ENCODE measurements around the gene PLEKHA7.

PLEKHA7 gene

DNA sequence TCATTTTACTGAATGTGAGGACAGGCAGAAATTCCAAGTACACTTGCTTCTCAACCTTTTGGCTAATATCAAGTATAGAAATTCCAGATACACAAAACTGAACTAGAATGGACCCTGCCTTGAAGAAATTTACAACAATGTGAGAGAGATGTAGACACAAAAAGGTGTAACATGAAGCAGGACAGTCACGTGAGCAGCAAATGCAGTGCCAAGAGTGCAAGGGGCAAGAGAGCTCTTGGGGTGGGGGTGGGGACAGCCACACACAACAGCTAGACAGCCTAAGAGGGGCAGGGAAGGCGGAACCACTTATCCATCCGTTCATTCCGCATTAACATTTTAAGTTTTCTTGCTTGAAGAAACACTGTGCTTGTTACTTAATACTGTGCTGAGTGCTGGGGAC, 28.9 kb downstream of the PLEKHA7 start:
- no peak overlapping the region for H3K27ac ChIP-seq
- no peaks in the 10 kb centered on the region for H3K9me3 ChIP-seq
- no peak overlapping the region for H3K4me3 ChIP-seq
- DNase-seq: no peak
- TF ChIP-seq, protein P1, sequence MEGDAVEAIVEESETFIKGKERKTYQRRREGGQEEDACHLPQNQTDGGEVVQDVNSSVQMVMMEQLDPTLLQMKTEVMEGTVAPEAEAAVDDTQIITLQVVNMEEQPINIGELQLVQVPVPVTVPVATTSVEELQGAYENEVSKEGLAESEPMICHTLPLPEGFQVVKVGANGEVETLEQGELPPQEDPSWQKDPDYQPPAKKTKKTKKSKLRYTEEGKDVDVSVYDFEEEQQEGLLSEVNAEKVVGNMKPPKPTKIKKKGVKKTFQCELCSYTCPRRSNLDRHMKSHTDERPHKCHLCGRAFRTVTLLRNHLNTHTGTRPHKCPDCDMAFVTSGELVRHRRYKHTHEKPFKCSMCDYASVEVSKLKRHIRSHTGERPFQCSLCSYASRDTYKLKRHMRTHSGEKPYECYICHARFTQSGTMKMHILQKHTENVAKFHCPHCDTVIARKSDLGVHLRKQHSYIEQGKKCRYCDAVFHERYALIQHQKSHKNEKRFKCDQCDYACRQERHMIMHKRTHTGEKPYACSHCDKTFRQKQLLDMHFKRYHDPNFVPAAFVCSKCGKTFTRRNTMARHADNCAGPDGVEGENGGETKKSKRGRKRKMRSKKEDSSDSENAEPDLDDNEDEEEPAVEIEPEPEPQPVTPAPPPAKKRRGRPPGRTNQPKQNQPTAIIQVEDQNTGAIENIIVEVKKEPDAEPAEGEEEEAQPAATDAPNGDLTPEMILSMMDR (IDR thresholded peaks at IDR 0.05): no peak
- H3K4me1 ChIP-seq: peaks cover 0 to 40% (median 12%) of the 10 kb centered on the region in 4 donors
- H3K36me3 ChIP-seq: no peaks in the 10 kb centered on the region
- H3K27me3 ChIP-seq: no peaks in the 10 kb centered on the region
- intact Hi-C loops (cut with DNase I; ENCODE audit: low total_unique reads): no loop called here

DNA sequence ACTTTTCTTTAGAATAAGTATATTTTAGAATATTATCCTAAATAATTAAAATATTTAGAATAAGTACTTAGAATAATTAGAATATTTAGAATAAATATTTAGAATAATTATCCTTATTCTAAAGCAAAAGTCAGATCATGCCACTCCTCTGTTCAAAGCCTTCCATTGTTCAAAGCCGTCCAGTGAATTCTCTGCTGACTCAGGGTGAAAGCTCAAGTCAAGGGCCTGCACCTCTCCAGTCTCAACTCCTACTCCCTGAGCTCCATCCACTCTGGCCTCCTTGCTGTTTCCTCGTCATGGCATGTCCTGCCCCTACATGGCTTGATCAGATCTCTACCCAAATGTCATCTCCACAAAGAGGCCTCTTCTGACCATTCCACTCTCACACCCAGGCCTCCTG, 30.0 kb downstream of the PLEKHA7 start:
- DNase-seq: no peak
- intact Hi-C loops (cut with DNase I; ENCODE audit: low total_unique reads): no loop called here
- Histone ChIP-seq H3K27me3 (no peaks in the 10 kb centered on the region), H3K36me3 (no peaks in the 10 kb centered on the region), H3K4me3 (no peak overlapping the region), H3K27ac (no peak overlapping the region), H3K9me3 (no peaks in the 10 kb centered on the region), H3K4me1 (peaks cover 0 to 40% (median 12%) of the 10 kb centered on the region in 4 donors)
- TF ChIP-seq, protein P1 (IDR thresholded peaks at IDR 0.05): no peak

DNA sequence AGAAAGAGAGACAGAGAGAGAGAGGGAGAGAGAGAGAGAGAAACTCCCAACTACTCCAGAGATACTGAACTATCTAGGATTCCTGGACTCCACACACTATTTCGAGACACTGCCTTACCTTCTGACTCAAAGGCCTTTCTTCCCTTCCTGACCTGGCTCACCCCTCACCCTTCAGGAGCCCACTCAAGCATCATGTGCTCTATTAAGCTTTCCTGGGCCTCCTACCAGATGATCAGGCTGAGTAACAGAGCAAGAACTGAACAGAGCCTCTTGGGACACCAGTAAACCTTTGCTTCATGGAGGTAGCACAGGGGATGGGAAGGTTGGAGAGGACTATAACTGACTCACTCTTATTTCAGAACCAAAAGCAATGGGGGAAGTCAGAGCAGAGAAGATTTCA, 31.4 kb downstream of the PLEKHA7 start:
- Histone ChIP-seq H3K27me3 (no peaks in the 10 kb centered on the region), H3K36me3 (no peaks in the 10 kb centered on the region), H3K27ac (no peak overlapping the region), H3K4me3 (no peak overlapping the region), H3K9me3 (no peaks in the 10 kb centered on the region), H3K4me1 (peaks cover 0 to 32% (median 12%) of the 10 kb centered on the region in 4 donors)
- TF ChIP-seq, protein P1 (IDR thresholded peaks at IDR 0.05): no peak
- no peak for DNase-seq
- intact Hi-C loops (cut with DNase I; ENCODE audit: low total_unique reads): no loop called here

DNA sequence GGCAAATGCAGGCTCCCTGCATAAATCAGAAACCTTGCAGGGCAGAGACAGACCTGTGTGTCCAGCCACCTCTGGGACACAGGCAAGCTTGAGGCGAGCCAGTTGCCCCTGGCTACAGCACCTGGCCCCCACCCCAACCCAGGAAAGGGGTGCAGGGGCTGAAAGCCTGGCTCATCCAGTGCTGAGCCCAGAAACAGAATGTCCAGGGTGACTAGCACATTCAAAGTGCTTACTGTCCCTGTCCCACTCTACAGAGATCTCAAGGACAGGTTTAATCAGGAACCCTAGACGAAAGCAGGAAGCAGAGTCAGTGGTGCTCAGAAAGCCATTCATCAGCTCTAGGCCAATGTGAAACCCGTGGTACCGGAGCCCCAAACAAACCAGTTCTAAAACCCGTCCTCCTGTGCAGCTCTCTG, 31.9 kb downstream of the PLEKHA7 start:
- intact Hi-C loops (cut with DNase I; ENCODE audit: low total_unique reads): no loop called here
- Histone ChIP-seq H3K36me3 (no peaks in the 10 kb centered on the region), H3K4me1 (peaks cover 0 to 33% (median 12%) of the 10 kb centered on the region in 4 donors), H3K9me3 (no peaks in the 10 kb centered on the region), H3K4me3 (no peak overlapping the region), H3K27me3 (no peaks in the 10 kb centered on the region), H3K27ac (peak overlapping the region in 1 of 2 donors; percentile 50)
- TF ChIP-seq, protein P1 (IDR thresholded peaks at IDR 0.05): no peak
- no peak for DNase-seq

DNA sequence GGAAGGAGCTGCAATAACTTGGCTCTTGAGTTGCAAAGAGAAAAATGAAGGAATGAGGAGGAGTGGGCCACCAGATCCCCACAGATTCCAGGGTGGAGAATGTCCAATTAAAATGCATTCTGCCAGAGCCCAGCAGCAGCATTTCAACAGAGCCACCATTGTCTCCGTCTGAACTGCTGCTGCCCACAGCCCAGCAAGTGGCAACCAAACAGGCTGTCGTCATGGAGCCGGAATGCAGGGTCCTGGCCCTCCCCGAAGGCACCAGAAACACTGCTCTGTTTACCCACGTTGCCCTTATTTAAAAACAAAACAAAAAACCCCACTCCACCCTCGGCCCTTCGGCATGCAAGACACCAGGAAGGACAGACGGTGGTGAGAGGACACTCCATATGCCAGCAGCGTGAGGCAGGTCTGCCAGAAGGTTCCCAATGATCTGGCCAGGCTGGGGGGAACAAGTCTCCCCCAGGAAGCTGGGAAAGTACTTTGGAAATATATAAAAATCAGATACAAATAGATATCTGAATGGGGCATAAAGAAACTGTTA, 32.5 kb downstream of the PLEKHA7 start:
- intact Hi-C loops (cut with DNase I; ENCODE audit: low total_unique reads): no loop called here
- H3K4me3 ChIP-seq: no peak overlapping the region
- H3K4me1 ChIP-seq: peaks cover 0 to 36% (median 12%) of the 10 kb centered on the region in 4 donors
- no peaks in the 10 kb centered on the region for H3K36me3 ChIP-seq
- H3K27ac ChIP-seq: peak overlapping the region in 1 of 2 donors; percentile 50
- DNase-seq: peak in 1 of 2 donors; percentile 52
- H3K27me3 ChIP-seq: no peaks in the 10 kb centered on the region
- TF ChIP-seq, protein P1 (IDR thresholded peaks at IDR 0.05): no peak
- H3K9me3 ChIP-seq: no peaks in the 10 kb centered on the region

All from tibial artery (tissue), 4 donors.